ENCODE data around the gene PICK1.
"Not testable (repeated sequence)": the region's sequence is repeated elsewhere in the genome, so short reads cannot be mapped to it uniquely, and the experiment has no call there.

The PICK1 gene

DNA sequence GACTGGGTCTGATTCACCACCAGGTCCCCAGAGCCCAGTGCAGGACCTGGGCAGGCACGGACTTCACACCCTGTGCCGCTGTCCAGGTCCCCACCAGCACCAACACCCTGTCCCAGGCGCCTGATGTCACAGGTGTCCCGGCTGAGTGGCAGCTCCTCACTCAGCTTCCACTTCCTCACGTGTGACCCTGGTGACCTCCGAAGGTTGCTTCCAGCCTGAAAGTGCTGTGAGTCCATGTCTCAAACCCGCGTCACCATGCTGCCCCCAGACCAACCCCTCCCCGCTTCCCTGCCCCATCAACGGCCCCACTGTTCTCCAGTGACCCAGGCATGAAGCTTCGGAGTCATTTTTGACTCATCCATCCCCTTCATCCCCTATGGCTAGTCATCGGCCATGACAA is 25.7 kb upstream of the PICK1 start:
- no peak for DNase-seq

DNA sequence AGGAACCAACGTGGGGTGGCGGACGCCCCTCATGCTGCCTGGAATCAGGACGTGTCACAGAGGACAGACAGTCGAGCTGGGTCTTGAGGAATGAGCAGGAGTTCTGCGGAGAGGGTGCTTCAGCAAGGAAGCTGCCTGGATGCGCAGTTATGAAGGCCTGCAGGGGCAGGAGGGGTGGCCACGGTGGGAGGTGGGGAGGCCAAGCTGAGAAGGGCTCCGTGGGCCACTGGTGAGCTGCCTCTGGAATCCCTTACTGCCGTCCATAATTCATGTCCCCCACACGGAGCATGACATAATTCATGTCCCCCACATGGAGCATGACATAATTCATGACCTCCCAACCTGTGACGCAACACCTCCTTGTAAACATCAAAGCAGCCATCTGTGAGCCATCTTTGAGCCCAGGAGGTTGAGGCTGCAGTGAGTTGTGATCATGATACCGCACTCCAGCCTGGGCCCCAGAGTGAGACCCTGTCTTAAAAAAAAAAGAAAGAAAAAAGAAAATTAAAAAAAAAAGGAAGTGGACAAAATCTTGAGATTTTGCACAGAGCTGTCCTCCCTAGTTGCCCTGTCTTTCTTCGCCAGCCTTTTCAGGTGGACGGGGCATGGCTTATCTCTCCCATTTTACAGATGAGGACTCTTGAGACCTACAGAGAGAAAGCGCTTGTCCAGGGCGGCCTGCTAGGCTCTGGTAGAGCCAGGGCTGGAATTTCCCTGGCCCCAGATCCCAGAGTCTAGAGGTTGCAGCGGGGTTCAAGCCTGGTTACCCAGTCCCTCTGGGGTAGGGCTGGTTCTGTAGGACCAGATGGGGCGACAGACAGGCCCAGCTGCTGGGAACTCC is 24.3 kb upstream of the PICK1 start:
- no peak for DNase-seq

DNA sequence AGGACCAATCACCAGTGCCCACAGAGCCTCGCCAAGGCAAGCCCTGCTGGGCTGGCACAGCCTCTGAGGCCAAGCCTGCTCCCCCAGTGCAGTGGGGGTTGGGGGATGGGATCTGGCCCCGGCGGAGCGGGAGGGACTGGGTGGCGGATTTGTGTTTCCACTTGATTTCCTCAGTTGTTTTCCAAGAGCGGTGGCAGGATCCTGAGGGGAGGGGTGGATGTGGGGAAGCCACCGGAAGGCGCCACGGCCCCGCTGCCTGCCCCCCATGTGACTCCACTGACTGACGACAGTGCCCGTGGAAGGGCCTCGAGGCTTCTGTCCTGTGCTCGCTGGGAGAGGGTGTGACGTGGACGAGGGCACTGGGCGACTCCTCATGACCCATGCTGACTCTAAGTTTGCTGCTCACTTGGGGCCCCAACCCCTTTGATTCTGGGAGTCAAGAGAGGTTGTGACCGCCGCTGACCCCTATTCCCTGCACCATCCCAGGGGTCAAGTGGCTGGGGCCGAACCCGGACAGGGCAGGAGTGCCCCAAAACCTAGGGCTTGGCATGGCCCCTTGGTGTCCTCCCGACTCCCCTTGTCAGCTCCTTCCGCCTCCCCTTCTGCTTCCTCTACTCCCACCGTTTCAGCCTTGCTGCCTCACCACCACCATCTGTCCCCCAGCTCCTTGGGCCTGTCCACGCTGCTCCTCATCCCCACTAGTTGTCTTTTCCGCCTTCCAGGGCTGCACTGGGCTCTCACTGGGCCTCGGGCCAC is 23.5 kb upstream of the PICK1 start:
- no peak for DNase-seq

DNA sequence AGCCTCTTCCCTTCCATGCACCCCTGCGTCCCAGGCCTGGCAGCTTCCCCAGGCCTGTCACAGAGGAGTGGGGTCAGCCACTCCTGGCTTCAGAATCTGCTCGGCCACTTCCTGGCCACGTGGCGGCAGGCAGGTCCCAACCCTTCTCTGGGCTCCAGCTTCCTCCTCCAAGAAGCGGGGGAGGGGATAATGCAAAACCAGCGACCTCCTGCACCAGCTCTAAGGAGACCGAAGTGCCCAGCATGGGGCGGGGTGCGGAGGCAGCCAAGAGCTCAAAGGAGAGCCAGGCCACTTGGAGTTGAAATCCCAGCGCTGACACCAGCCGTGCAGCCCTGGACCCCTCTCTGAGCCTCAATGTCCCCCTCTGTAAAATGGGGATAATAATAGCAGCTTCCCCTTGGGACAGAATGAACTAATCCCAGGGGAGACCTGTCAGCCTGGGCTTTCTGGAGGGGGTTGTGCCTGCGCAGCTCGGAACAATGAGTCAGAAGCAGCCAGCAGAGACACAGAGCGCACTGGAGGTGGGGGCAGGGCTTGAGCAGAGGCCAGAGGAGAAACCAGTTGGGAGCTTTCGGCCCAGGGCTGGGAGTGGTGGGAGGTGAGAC is 22.8 kb upstream of the PICK1 start:
- peak; percentile 57 for DNase-seq

DNA sequence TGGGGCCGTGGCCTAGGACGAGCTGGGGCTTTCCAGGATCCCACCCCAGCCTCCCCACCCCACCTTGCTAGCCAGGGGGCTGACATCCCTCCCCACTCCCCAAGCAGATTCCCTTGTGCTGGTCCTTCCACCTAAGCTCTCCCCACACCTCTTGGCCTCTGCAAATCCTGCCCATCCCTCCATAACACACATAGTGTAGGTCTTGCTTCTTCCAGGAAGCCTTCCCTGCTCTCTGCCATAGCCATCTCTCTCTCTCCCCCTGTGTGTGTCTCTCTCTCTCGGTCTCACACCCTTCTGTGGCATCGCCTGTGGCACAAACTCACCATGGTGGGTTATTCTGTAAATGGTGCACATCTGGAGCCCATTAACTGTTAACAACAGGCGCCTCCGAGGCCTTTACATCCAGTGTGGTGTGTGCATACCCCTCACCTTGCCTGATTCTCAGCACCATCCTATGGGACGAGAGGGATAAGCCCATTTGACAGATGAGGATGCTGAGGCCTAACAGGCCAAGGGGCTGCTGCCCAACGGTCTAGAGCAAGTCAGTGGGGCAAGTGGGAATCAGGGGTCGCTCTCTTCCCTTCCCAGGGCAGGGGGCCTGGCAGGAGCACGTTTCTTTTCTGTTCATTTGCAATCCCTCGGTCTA is 22.2 kb upstream of the PICK1 start:
- no peak for DNase-seq

DNA sequence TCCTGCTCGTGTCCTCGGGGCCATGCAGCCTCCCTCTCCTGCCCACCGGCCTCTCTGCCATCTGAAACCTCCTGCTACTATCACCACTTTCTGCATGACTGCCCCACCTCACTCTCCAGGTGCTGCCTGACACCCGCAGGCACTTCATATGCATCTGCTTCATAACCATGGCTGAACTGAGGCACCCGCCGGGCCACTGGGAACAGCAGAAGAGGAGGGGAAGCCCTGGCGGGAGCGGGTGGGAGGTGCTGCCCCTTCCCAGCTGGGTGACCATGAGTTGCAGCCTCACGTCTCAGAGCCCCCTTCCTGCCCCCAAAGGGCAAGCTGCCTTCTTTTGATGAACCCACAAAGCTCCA is 21.7 kb upstream of the PICK1 start:
- no peak for DNase-seq

DNA sequence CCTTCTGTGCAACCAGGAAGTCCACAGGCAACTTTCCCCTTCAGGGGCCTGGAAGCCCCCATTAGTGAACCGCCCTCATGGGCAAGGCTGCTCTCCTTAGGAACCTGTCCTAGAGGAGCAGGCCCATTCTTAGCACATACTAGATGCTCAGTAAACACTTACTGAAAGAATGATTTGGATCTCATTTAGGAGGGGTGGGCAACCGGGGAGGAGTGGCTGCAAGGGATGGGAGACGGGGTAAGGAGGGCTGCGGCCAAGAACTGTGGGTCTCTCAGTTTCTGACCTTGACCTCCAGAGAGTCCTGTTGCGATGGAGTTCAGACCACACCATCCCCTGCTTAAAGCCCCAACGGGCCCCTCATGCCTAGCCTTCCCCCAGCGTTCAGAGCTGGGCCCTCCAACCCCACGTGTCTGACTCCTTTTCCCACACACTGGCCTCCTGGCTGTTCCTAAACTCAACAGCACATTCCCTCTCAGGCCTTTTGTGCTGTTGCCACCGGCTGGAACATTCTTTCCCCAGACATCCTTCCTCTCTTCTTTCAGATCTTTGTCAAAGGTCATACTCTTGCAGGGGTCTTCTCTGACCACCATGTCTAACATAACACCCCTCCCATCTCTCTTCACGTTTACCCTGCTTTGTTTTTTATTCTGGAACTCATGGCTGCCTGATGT is 20.7 kb upstream of the PICK1 start:
- DNase-seq: no peak

DNA sequence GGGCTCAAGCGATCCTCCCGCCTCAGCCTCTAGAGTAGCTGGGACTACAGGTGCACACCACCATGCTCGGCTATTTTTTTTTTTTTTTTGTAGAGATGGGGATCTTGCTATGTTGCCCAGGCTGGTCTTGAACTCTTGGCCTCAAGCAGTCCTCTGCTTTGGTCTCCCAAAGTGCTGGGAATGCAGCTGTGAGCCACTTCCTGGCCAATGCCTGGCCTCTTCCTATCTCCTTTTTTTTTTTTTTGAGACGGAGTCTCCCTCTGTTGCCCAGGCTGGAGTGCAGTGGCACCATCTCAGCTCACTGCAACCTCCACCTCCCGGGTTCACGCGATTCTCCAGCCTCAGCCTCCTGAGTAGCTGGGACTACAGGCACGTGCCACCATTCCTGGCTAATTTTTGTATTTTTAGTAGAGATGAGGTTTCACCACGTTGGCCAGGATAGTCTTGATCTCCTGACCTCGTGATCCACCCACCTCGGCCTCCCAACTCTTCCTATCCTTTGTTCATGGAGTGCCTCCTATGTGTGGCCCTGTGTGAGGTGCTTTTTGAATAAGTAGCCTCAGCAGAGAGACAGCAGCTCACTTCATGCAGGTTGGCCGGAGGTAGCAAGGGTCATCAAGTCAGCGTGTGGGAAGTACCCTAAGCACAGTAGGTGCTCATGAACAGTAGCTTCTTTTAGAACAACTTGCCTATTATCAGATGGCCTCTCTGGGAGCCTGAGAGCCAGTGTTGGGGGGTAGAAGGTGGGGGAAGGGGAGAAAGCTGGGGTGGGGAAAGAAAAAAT is 19.6 kb upstream of the PICK1 start:
- not testable (repeated sequence) for DNase-seq

DNA sequence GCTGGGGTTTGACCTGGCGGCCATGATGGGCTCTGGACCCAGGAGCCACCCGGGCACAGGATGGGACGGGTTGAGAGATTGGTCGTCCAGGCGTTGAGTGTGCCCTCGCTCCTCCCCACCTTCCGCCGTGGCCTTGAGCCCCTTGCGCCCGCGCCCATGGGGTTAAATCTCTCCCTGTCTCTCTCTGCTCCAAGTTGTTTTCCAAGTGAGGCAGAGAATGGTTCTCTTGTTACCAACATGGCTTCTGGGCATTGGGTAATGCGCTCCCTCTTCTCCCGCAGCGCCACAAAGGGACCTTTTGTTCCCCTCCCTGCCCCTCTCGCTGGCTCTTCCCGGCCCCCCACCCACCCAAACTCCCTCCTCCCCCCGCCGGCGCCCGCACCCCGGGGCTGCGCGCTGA is 18.8 kb upstream of the PICK1 start:
- DNase-seq: no peak

DNA sequence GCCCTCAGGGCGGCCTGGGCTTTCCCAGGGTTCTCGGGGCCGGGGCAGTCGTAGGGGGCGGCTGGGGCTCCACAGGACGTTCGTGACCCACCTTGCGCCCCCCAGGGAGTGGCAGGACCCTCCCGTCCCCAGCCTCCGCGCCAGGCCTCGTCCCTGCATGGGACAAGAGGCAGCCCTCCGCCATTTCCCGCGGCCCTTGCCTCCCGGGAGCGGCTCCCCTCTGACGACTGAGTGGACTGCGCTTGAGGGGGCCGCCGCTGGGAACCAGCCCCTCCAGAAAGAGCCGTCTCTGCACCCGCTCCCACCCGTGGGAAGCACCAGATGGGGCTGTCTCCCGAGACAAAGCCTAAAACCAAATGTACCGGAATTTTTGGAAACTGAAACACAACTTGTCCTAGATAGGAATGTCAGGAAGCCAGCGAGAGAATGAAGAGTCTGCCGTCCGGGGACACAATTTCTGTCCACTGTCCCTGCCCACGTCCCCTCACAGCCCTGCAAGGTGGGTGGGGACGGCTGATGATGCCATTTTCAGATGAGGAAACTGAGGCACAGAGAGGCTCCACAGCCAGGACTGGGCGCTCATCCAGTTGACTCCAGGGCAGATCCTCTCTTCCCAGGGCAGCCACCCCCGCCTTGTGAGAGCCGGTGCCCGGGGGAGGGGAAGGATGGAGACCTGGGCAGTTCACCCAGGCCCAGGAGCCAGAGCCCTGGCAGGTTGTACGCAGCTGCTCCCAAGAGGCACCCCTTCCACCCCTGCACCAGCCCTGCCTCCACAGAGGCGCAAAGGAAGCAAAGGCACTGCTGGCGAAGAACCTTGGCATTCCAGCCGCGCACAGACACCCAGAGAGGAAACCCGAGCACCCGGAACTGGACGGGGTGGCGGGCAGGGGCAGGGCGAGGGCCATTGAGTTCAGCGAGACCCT is 18.1 kb upstream of the PICK1 start:
- DNase-seq: no peak

DNA sequence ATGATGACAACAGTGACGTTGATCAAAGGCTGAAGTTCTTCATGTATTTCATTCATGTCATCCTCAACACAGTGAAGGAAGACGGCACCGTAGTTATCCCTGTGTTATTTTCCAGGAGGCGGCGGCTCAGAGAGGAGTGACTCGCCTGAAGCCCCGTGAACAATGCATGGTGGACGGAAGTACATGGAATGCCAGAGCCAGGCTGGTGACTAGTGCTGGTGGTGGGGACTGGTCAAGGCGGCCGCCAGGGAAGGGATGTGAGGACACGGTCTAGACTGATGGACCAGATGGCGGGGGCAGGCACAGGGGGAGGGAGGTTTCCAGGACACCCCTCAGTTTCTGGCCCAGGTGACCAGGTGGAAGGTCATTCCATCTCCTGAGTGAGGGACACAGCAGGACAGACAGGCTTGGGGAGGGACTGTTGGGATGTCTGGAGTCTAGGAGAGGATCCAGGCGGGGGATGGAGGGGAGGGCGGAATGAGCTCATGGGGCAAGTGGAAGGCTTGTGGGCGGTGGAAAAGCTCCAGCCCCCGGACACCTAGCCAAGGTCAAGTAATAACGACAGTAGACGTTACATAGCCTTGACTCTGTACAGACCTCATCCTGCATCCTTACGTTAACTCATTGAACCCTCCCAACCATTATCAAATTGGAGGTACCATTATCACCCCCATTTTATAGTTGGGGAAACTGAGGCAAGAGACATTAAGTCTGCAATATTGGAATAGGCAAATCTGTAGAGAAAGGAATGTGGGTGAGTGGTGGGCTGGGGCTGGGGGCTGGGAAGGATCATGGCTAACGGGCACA is 16.0 kb upstream of the PICK1 start:
- no peak for DNase-seq

DNA sequence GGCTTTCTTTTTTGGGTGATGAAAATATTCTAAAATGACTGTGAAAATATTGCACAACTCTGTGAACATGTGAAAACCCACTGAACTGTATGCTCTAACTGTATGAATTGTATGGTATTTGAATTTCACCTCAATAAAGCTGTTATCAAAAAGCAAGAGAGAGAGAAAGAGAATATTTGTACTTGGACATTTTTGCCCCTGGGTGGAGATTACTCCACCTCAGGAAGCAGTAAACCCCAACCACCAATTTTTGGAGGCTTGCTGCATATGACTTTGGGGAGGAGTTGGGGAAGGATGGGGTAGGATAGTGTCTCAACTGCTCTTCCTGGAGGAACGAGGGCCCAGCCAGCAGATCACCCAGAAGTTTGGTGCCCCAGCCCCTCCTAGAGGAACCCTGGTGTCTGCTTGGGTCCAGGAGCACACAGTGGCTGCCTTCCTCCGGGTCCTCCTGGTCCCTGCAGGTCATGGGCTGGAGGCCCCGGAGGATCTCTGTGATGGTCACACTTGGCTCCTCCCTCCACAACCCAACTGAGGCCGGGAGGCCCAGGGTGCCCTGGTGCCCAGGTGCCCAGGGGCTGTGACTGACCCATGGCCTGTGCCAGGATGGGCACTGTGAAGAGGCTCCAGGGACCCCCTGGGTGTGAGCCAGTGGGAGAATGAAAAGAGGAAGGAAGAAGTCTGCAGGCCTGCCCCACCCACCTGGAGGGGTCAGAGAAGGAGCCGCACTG is 15.3 kb upstream of the PICK1 start:
- DNase-seq: no peak

DNA sequence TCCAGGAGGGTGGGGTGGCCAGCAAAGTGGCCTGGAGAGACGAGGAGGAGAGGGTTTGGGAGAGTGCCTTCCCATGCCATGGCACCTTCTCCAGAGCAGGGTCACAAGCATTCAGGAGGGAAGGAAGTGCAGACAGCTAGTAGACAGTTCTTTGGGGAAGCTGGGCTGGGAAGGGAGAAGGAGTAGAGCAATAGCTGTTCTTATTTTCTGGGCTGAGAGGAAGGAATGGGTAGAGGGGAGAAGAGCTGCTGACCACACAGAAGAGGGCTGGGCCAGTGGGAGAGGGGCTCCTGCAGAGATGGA is 14.8 kb upstream of the PICK1 start:
- no peak for DNase-seq

DNA sequence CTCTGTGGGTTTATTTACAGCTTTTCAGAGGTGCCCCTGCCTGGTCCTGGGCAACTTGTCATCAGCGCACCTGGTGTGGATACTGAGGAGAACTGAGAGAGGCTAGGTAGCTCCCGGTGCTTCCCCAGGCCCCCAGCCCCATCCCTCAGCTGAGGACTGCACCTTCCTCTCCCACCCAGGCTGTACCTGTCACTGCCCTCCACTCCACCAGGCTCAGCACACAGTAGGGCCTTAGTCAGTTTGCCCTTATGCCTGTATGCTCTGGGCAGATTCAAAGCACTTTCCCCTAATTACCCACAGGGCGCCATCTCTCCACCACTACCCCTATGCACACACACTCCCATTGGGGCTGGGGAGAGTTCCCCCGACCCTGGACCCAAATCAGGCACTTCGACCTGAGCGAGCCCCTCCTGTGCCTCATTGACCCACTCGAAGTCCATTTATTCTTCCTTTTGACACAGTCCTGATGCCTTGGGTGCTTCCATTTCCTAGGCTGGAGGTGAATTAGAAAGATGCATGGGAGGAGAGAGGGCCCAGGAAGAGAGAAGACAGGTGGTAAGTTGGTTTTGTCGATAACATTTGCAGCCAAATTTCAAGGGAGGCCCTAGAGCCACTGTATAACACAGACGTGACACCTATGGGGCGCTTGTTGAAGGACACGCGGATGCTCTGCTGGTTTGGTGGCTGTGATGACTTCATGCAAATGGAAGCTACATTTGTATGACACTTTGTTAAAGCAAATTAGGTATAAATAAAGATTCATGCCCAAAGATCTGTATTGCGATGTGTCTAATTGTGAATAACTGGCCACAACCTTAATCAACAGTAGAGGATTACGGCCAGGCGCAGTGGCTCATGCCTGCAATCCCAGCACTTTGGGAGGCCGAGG is 13.8 kb upstream of the PICK1 start:
- no peak for DNase-seq

DNA sequence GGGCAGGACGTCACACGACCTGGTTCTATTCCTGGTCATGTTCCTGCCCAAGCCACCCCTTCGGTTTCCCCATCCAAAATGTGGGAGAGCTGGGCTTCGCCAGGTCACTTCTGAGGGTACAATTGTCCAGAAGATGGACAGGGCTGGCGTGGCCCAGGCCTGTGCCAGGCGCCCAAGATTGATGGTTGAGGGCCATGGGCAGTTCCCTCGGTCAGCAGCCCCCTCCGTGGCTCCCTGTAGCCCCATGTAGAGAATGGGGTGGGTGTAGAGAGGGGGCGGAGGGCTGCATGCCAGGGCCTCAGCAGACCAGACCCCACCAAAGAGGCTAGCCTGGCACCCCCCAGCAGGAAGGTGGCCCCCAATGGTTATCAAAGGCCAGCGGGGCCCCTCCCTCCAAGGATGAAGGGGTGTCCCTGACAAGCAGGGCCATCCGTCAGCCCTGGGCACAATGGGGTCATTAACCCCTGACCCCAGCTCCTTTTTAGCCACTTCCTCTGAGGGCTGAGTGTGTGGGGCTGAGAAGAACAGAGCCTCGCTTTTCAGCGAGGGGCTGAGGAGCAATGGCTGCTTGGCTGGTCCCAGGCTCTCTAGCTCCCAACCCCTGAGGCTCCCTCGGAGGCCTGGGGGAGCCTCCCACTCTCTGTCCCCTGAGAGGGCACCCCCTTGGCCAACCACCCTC is 11.0 kb upstream of the PICK1 start:
- DNase-seq: no peak

DNA sequence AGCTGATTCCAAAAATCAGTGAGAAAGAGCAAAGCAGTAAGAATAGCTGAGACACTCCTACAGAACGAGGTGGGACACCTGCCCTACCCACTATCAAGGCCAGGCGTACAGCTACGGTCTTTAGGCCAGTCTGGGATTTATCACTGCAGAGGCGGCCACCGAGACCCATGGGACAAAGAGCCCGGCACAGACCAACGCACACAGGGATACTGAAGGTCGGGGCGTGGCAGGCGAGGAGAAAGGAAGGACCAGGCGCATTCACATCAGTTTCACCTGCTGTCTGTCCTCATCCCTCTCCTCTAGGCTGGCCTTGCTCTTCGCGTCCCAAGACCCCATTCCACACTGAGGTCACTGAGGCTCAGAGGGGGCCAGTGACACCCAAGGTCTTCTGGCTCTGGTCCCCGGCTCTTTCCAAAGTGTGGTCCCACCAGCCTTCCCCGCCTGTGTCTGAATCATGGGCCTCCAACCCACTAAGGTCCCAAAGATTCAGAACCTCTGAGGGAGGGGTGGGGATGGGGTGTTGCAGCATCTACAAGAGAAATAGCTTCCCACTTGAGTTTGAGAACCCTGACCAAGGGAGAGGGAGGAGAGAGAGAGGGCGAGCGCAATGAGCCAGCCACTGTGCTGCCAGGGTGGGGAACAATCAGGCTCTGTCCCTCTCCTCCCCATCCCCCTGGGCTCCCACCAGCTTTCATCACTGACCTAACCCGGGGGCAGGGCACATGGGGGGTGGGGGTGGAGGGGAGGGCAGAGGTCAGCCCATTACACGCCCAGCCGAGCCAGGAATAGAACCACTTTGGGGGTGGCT is 7.2 kb upstream of the PICK1 start:
- DNase-seq: no peak

DNA sequence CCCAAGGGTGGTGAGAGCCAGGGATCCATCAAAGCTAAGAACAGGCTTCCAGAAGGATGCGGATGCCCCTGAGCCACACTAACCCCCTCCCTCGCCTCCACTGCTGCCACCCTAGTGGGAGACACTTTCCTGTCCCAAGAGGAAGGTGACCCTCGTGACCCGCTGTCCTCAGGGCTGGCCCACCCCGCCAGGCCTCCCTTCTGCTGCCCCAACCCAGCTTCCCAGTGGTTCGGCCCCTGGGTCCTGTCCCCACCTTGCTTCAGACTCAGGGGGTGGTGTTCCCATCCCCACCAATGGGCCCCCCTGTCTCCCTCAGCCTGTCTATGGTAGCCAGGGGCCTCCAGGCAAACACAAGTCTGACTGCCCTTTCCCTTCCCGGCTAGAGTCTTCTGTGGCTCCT is 6.5 kb upstream of the PICK1 start:
- DNase-seq: no peak

Measured in amniotic stem cell (primary cell).